Activated CD4-positive, alpha-beta T cell treated with anti-CD3 and anti-CD28 coated beads for 4 hours (primary cell): Measurements from ENCODE around the gene RNF123.

Experiments used
- DNase-seq, 2 donors: peaks; one replicate each; pipeline ENCODE4 v3.0.0-alpha.2; 2020

Gene RNF123

DNA sequence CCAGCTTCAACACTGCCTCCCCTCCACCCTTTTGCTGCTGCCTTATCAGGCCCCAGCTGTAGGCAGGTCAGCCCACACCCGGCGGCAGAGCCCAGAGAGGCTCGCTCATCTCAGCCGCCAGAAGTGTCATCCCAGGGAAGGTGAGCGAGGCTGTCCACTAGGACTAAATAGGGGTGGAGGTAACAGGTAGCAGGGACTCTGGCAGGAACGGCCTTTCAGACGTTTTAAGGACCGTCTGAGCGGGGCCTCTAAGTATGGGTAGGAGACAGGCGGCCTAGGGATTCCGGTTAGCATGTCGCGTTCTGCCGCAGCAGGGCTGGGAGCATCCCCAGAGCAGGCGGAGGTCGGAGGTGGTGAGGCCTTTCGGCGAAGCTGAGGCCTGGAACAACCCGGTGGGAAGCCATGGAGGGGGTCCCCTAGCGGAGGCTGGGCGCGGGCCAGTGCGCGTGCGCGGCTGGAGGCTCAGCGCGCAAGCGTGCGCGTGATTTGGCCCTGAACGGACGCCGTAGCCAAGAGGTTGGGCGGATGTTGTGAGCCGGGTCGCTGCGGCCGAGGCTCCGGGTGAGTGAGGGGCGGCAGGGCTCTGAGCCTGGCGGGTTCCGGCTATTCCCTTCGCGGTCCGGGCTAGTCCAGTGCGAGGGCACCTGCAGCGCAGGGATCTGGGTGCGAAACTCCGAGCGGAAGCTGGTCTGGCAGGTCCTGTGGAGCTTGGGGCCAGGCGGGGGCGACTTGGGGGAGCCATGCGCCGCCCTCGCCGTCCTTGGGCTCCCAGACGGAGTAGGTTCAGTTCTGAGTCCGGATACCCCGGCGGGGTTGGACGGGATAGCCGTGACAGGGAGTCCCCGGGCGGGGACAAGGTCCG is at the start of gene RNF123, which contains the start of gene MST1:
Gene RNF123 (plus strand): TSS at position 512 of the 862 bp plus-strand sequence. CDS start 1,609 bp downstream, outside the sequence.
Gene MST1 (minus strand): TSS at position 429 of the 862 bp plus-strand sequence. CDS start 783 bp downstream, outside the sequence.
- DNase-seq, result peak; percentile 89 to 90

DNA sequence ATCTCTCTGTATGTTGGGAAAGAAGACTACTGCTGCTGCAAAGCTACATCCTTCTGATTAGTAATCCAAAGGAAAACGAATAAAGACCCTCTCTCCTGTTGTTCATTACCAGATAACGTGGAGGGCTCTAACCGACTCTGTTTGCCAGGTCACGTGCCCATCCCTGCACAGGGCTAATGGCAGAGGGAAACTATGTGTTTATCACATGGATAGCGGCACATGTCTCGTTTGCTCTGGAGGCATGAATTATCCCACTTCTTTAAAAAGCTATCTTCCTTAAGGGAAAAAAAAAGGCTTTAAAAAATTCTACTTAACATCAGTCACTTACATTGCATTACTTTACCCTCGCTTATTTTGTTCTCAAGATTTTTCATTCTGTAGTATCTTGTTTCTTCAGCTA is 48.1 kb upstream of the RNF123 start:
- no peak for DNase-seq

DNA sequence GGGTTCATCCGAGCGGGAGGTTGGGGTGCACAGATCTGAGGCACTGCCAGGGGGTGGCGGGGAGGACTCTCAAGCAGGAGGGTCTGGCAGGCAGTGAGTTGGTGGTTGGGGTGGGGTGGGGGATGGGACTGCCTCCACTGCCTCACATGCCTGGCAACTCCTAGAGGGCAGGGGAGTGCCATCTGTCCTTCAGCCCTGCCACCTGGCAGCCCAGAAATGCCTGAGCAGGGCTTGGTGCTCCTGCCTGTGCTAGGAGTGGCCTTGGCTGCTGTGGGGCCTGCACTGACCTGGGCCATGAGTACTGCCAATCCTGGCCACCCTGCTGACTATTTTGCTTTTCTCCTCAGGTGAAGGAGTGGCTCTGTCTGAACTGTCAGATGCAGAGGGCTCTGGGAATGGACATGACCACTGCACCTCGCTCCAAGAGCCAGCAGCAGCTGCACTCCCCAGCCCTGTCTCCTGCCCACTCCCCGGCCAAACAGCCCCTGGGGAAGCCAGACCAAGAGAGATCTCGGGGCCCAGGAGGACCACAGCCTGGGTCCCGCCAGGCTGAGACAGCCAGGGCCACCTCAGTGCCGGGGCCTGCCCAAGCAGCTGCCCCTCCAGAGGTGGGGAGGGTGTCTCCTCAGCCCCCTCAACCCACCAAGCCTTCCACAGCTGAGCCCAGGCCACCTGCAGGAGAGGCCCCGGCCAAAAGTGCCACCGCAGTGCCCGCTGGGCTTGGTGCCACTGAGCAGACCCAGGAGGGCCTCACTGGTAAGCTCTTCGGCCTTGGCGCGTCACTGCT is 47.2 kb upstream of the RNF123 start:
- no peak for DNase-seq

DNA sequence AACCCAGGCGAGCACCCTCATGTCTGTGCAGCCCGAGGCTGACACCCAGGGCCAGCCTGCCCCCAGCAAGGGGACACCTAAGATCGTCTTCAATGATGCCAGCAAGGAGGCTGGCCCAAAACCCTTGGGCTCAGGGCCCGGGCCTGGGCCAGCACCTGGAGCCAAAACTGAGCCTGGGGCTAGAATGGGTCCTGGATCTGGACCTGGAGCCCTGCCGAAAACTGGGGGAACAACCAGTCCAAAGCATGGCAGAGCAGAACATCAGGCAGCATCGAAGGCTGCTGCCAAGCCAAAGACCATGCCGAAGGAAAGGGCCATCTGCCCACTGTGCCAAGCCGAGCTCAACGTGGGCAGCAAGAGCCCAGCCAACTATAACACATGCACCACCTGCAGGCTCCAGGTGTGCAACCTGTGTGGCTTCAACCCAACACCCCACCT is 46.6 kb upstream of the RNF123 start:
- no peak for DNase-seq

DNA sequence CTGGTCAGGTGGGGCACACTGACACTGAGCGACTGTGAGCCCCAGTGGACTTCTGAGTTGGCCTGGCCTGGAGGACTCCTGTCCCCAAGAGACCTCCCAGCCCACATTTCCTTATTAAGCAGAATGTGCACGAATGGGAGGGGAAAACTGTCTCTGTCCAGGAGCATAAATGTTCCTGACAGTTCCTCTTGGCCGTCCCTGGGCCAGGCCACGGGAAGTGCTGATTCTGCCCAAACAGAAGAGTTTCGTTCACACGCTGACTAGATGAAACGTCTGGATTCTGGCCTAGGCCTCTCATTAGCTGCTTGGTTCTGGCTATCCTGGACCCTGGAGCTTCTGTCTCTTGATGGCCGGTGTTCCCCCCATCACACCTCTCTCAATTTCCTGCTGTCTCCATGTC is 44.7 kb upstream of the RNF123 start:
- DNase-seq, result no peak

DNA sequence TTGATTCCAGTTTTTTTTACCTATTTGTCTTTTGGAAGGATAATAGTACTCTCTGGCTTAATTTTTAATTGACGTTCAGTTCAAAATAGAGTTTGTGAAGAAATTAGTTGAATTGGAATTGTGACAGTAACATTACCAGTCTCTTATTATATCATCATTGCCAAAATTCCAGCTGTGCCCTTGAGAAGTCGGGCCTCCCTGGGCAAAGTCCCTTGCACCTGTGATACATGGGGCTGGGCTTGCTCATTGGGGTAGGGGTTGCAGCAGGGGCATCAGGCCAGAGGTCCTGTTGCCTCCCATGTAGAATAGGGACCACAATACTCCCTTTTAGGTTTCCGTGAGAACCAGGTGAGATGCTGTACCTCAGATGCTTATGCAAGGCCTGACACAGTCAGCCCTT is 43.1 kb upstream of the RNF123 start:
- no peak for DNase-seq

DNA sequence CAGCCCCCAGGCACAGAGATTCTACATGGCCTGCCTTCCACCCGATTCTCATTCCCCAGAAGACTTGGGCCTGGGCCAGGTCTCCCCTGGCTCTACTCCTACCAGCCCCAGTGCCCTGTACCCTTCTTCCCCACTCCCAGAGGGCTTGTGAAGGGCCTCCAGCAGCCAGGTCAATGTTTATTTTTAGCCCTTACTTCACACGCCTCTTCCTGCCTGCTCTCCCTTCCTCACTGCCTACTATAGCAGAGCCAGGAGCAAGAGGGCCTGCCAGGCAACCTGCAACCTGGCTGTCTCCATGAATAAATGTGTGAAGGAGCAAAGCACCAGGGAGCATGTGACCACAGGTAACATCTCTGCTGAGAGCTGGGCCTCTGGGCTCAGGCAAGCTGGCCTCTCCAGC is 41.6 kb upstream of the RNF123 start:
- no peak for DNase-seq

DNA sequence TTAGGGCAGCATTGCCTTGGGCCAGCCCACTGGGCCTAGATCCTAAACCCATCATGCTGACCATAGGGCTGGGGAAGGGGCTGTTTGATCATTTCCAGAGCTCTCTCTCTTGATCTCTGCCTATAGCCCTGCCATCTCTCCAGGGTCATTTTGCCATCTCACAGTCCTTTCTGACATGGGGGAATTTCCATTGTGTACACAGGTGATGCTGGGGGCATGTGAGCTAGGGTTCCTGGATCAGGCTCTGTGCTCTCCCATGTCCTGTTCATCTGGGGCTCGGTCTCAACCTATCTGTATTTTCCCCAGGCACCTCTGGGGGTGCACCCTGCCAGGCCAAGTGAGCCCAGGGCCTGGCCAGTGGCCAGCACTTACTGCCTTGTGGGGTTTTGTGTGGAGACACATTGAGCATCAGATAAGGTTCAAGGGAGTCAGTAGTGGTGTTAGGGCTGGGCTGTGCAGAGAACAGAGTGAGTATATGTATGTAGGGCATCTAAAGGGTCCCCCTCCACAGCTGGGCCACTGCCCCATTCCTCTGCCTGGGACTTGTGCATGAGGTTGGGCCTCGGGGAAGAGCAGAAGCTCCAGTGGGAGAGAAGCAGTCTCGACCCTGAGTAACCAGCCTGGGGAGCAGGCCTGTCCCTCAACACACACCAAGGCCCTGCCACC is 40.9 kb upstream of the RNF123 start:
- no peak for DNase-seq

DNA sequence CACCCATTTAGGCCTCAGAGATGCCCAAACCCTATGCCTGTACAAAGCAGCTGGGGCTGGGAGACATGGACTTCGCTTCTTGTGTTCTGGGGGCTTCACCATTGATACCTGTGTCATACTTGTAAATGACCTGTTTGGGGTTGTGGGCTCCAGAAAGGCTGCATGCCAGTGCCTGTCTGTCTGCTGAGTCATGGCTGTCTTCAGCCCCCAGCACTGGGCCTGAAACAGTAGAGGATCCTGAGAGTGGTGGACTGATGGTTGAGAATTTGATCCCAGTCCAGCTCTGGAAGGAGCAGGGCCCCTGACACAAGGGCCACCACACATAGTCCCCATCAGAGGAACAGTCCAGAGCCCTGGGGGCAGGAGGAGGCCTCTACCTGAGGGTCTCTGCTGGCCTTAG is 39.8 kb upstream of the RNF123 start:
- no peak for DNase-seq

DNA sequence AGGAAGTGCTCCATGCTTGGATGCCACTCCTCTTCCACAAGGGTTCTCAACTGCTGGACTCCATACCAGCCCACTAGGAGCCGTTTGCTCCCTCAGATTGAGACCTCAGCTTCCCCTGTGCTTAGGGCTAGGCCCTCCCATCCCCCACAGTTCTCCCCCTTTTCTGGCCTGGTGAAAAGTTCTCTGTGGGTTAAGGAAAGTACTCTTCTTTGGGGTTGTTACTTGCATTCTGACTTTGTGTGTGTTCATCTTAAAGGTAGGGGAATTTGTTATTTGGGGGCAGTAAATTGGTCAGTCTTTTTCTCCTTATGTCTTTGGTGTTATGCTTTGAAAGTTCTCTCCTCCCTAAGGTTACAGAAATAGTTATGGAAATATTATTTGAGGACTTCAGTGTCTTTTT is 39.2 kb upstream of the RNF123 start:
- no peak for DNase-seq

DNA sequence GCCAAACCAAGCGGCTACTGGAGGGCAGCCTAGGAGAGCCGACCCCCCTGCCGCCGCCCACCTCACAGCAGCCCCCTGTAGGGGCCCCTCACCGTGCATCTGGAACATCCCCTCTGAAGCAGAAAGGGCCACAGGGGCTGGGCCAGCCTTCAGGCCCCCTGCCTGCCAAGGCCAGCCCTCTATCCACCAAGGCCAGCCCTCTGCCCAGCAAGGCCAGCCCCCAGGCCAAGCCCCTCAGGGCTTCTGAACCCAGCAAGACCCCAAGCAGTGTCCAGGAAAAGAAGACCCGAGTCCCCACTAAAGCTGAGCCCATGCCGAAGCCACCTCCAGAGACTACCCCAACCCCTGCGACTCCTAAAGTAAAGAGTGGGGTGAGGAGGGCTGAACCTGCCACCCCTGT is 38.7 kb upstream of the RNF123 start:
- DNase-seq, result no peak

DNA sequence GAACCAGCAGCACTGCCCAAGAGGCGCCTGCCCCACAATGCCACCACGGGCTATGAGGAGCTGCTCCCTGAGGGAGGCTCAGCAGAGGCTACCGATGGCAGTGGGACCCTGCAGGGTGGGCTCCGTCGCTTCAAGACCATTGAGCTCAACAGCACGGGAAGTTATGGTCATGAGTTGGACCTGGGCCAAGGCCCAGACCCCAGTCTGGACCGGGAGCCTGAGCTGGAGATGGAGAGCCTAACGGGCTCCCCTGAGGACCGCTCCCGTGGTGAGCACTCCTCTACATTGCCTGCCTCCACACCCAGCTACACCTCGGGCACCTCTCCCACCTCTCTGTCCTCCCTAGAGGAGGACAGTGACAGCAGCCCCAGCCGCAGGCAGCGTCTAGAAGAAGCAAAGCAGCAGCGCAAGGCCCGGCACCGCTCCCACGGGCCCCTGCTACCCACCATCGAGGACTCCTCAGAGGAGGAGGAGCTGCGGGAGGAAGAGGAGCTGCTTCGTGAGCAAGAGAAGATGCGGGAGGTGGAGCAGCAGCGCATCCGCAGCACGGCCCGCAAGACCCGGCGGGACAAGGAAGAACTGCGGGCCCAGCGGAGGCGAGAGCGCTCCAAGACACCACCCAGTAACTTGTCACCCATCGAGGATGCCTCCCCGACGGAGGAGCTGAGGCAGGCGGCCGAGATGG is 37.0 kb upstream of the RNF123 start:
- DNase-seq, result no peak

DNA sequence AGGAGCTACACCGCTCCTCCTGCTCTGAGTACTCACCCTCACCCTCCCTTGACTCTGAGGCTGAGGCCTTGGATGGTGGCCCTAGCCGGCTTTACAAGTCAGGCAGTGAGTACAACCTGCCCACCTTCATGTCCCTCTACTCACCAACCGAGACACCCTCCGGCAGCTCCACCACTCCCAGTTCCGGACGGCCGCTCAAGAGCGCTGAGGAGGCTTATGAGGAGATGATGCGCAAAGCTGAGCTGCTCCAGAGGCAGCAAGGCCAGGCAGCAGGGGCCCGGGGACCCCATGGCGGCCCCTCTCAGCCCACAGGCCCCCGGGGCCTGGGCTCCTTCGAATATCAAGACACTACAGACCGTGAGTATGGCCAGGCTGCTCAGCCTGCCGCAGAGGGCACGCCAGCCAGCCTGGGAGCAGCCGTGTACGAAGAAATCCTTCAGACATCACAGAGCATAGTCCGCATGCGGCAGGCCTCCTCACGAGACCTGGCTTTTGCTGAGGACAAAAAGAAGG is 36.4 kb upstream of the RNF123 start:
- no peak for DNase-seq

DNA sequence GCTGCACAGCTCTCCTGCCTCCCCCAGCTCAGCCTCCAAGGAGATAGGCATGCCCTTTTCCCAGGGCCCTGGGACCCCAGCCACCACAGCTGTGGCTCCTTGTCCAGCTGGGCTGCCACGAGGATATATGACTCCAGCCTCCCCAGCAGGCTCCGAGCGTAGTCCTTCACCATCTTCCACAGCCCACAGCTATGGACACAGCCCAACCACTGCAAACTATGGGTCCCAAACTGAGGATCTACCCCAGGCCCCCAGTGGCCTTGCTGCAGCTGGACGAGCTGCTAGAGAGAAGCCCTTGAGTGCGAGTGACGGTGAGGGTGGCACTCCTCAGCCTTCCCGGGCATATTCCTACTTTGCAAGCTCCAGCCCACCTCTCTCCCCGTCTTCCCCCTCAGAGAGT is 35.7 kb upstream of the RNF123 start:
- DNase-seq, result no peak

DNA sequence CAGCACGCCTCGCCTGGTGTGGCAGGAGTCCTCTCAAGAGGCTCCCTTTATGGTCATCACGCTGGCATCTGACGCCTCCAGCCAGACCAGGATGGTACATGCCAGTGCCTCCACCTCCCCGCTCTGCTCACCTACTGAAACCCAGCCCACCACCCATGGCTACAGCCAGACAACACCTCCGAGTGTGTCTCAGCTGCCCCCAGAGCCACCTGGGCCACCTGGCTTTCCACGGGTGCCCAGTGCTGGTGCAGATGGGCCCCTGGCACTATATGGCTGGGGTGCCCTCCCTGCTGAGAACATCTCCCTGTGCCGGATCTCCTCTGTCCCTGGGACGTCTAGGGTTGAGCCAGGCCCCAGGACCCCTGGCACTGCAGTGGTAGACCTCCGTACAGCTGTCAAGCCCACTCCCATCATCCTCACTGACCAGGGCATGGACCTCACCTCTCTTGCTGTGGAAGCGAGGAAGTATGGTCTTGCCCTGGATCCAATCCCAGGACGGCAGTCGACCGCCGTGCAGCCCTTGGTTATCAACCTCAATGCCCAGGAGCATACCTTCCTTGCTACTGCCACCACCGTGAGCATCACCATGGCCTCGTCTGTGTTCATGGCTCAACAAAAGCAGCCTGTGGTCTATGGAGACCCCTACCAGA is 35.1 kb upstream of the RNF123 start:
- no peak for DNase-seq

DNA sequence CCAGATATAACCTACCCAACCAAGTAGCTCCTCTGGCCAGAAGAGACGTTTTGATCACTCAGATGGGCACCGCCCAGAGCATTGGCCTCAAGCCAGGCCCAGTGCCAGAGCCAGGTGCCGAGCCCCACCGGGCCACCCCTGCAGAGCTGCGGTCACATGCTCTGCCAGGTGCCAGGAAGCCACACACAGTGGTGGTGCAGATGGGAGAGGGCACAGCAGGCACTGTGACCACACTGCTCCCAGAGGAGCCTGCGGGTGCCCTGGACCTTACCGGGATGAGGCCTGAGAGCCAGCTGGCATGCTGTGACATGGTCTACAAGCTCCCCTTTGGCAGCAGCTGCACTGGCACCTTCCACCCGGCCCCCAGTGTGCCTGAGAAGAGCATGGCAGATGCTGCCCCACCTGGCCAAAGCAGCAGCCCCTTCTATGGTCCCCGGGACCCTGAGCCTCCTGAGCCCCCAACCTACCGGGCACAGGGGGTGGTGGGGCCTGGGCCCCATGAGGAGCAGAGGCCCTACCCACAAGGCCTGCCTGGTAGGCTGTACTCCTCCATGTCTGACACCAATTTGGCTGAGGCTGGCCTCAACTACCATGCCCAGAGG is 34.3 kb upstream of the RNF123 start:
- DNase-seq, result no peak

DNA sequence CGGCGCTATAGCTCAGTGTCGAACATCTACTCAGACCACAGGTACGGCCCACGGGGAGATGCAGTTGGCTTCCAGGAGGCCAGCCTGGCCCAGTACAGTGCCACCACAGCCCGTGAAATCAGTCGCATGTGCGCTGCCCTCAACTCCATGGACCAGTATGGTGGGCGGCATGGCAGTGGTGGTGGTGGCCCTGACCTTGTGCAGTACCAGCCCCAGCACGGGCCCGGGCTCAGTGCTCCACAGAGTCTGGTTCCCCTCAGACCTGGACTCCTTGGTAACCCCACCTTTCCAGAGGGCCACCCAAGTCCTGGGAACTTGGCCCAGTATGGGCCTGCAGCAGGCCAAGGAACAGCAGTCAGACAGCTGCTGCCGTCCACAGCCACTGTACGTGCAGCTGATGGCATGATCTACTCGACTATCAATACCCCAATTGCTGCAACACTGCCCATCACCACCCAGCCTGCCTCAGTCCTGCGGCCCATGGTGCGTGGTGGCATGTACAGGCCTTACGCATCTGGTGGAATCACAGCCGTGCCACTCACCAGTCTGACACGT is 33.5 kb upstream of the RNF123 start:
- no peak for DNase-seq

DNA sequence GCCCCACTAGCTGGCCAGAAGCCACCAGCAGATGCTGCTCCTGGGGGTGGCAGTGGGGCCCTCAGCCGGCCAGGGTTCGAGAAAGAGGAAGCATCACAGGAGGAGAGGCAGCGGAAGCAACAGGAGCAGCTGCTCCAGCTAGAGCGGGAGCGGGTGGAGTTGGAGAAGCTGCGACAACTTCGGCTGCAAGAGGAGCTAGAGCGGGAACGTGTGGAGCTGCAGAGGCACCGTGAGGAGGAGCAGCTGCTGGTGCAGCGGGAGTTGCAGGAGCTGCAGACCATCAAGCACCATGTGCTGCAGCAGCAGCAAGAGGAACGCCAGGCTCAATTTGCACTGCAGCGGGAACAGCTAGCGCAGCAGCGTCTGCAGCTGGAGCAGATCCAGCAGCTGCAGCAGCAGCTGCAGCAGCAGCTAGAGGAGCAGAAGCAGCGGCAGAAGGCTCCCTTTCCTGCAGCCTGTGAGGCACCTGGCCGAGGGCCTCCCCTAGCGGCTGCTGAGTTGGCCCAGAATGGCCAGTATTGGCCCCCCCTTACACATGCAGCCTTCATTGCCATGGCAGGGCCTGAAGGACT is 32.7 kb upstream of the RNF123 start:
- no peak for DNase-seq

DNA sequence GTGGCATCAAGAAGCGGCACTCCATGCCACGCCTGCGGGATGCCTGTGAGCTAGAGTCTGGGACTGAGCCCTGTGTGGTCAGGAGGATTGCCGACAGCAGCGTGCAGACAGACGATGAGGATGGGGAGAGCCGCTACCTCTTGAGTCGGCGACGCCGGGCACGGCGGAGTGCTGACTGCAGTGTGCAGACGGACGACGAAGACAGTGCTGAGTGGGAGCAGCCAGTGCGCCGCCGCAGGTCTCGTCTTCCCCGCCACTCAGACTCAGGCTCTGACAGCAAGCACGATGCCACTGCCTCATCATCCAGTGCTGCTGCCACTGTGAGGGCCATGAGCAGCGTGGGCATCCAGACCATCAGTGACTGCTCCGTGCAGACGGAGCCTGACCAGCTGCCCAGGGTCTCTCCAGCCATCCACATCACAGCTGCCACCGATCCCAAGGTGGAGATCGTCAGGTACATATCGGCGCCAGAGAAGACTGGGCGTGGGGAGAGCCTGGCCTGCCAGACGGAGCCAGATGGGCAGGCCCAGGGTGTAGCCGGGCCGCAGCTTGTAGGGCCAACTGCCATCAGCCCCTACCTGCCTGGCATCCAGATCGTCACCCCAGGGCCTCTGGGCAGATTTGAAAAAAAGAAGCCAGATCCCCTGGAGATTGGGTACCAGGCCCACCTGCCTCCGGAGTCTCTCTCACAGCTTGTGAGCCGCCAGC is 32.0 kb upstream of the RNF123 start:
- DNase-seq, result no peak

DNA sequence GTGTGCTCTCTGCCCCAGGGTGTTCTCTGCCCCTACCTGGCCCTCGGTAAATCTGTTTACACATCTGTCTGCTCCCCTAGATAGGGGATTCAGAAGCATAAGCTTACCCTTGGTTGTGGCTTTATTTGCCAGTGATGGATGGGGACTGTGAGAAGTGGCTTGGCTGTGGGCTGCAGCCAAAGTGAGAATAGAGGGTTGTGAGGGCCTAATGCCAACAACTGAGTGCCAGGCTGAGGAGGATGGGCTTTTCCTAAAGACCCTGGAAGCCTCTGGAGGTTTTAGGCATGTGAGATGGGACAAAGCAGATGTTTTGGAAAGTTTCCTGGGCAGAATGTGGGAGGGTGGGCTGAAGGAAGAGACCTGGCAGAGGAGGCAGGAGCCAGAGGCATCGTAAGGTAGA is 30.6 kb upstream of the RNF123 start:
- no peak for DNase-seq
